Right lobe of liver (tissue), 4 donors: Measurements from ENCODE around the gene UGT2A3.

Source experiments
- POLR2A ChIP-seq: fragments of 450-650 bp; IDR thresholded peaks from one replicate; pipeline ENCODE4 v1.6.1; 2017; ENCODE audit warnings: antibody characterized with exemption, mild to moderate bottlenecking
- TF ChIP-seq, protein P1 (sequence below), 4 donors: fragments of 200-600 bp in 3 of 4; fragments of 450-650 bp in 1 of 4; IDR thresholded peaks; one replicate each; pipeline versions ENCODE4 v1.5.1 to v1.8.0; 2016 to 2022; ENCODE audit warnings: antibody characterized with exemption in 4 of 4, mild to moderate bottlenecking in 2 of 4
- donor health status: DM: no; HTN: no; CAD: no.
- donor health status: DM: no; HTN: no; CAD: no.
- donor health status: DM: no; HTN: yes; CAD: no.

DNA sequence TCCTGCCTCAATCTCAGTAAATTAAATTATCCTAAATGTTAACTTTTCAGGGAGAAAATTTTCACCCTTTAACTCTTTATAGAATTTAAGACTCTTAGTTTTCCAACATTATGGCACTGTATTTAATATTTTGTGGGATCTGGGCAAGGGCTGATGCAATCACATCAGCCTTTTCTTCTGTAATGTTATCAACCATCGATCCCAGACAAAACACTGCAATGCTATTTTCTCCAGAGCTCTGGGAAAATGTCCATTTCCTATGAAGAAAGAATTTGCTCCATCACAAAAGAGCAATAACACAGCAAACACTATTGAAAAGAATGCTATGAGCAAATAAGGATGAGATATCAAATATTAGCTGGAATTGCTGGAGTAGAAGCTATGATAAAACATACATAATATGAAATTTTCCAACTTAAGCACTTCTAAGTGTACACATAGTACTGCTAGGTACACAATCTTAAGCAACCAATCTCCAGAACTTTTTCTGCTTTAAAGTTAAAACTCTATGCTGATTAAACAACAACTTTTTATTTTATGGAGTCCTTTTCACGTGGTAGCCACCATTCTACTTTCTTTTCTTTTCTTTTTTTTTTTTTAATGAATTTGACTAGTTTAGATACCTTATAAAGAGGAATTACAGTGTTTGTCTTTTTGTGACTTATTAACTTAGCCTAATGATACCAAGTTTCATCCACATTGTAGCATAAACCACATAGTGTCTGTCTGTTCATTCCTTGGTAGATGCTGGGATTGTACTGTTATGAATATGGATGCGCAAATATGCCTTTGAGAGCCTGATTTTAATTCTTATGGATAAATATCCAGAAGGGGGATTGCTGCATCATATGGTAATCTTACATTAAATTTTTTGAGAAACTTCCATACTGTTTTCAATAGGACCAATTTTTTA lies 43.6 kb downstream of the UGT2A3 start:
- TF ChIP-seq, protein P1, sequence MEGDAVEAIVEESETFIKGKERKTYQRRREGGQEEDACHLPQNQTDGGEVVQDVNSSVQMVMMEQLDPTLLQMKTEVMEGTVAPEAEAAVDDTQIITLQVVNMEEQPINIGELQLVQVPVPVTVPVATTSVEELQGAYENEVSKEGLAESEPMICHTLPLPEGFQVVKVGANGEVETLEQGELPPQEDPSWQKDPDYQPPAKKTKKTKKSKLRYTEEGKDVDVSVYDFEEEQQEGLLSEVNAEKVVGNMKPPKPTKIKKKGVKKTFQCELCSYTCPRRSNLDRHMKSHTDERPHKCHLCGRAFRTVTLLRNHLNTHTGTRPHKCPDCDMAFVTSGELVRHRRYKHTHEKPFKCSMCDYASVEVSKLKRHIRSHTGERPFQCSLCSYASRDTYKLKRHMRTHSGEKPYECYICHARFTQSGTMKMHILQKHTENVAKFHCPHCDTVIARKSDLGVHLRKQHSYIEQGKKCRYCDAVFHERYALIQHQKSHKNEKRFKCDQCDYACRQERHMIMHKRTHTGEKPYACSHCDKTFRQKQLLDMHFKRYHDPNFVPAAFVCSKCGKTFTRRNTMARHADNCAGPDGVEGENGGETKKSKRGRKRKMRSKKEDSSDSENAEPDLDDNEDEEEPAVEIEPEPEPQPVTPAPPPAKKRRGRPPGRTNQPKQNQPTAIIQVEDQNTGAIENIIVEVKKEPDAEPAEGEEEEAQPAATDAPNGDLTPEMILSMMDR (IDR thresholded peaks at IDR 0.05) = no peak
- TF ChIP-seq POLR2A = no peak
